GM18526 (cell line): ENCODE measurements around the gene ANKRD13A.

Experiments used
- POLR2A ChIP-seq: IDR thresholded peaks from 3 replicates; pipeline ENCODE4 v1.6.1; 2011; ENCODE audit not compliant: insufficient read length; ENCODE audit errors: extremely low read depth

Gene ANKRD13A

GRCh38 chr12:110088936-110089335, 89.7 kb downstream of the ANKRD13A start:
- no peak for TF ChIP-seq POLR2A
